C4-2B (cell line): ENCODE data around the gene CALD1.

ENCODE experiments used
- H3K27ac ChIP-seq: fragments of 450-650 bp; 2 replicates; pipeline ENCODE4 v1.5.1; 2017
- ZFX ChIP-seq: fragments of 450-650 bp; IDR thresholded peaks from 2 replicates; pipeline ENCODE4 v1.6.1; 2017
- TF ChIP-seq, protein P1 (sequence below): fragments of 450-650 bp; conservative IDR thresholded peaks from 2 replicates; pipeline ENCODE4 v1.5.1; 2017; ENCODE audit warnings: mild to moderate bottlenecking

Gene CALD1

DNA sequence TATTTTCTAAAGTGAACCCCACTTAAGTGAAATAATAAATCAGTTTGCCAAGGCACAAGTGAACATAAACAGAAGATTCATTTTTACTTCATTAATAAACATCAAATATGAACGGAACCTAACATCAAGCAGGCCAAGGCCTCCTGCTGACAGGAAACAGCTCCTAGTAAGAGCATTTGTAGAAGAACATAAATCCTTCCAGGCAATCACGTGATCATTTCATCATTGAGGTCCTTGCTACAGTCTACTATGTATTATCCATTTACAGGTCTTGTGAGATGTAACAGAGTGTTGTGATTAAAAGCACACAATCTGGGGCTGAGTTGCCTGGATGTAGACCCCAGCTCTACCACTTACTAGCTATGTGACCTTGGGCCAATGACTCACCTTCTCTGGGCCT lies 70.6 kb downstream of the CALD1 start:
- H3K27ac ChIP-seq = peak overlapping the region; percentile 44; the same call in 1 of the 2 replicates
- TF ChIP-seq ZFX = no peak
- TF ChIP-seq, protein P1, sequence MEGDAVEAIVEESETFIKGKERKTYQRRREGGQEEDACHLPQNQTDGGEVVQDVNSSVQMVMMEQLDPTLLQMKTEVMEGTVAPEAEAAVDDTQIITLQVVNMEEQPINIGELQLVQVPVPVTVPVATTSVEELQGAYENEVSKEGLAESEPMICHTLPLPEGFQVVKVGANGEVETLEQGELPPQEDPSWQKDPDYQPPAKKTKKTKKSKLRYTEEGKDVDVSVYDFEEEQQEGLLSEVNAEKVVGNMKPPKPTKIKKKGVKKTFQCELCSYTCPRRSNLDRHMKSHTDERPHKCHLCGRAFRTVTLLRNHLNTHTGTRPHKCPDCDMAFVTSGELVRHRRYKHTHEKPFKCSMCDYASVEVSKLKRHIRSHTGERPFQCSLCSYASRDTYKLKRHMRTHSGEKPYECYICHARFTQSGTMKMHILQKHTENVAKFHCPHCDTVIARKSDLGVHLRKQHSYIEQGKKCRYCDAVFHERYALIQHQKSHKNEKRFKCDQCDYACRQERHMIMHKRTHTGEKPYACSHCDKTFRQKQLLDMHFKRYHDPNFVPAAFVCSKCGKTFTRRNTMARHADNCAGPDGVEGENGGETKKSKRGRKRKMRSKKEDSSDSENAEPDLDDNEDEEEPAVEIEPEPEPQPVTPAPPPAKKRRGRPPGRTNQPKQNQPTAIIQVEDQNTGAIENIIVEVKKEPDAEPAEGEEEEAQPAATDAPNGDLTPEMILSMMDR = no peak

DNA sequence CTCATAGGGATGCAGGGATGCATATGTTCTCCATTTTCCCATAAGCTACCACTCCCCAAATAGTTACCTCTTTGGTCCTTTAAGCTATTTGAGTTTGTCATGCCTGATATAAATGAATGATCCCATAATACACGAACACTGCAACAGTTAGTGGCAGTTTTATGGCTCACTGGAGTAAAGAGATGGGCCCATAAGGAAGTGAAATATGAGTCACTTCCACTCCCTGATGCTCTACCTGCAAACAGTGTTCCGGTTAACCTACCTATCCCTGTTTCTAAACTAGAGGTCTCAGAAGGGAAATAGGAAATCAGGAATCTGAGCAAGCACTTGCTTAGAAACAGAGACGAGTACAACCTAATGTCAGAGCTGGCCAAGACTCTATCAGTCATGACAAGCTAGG lies 71.7 kb downstream of the CALD1 start:
- peak overlapping the region; percentile 22; the same call in 1 of the 2 replicates for H3K27ac ChIP-seq
- TF ChIP-seq, protein P1 = no peak
- no peak for TF ChIP-seq ZFX

DNA sequence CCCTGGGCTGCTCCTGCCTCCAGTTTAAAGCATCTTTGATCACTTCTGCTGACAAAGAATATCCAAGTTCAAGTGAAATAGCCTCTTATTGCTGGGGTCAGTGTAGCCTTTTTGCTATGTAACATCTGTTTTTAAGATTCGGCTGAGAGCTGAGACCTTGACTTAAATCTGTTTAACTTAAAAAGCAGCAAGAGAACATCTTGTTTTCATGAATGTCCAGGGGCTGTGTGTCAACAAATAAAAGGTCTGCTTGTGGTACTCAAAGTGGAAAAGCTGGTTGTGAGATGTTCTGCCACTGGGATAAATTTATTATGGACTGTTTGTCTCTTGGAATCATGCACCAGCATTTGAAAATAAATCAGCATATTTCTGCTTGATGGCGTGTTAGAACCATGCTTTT lies 73.2 kb downstream of the CALD1 start:
- peak overlapping the region; percentile 22; the same call in 1 of the 2 replicates for H3K27ac ChIP-seq
- no peak for TF ChIP-seq ZFX
- TF ChIP-seq, protein P1 = no peak

DNA sequence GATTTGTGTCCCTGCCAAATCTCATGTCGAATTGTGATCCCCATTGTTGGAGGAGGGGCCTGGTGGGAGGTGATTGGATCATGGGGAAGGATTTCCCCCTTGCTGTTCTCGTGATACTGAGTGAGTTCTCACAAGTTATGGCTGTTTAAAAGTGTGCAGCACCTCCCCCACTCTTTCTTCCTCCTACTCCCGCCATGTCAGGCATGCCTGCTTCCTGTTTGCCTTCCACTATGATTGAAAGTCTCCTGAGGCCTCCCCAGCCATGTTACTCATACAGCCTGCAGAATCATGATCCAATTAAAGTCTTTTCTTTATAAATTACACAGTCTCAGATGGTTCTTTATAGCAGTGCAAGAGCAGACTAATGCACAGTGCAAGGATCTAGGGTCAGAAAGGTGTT lies 75.4 kb downstream of the CALD1 start:
- peak overlapping the region; percentile 31; the same call in 1 of the 2 replicates for H3K27ac ChIP-seq

DNA sequence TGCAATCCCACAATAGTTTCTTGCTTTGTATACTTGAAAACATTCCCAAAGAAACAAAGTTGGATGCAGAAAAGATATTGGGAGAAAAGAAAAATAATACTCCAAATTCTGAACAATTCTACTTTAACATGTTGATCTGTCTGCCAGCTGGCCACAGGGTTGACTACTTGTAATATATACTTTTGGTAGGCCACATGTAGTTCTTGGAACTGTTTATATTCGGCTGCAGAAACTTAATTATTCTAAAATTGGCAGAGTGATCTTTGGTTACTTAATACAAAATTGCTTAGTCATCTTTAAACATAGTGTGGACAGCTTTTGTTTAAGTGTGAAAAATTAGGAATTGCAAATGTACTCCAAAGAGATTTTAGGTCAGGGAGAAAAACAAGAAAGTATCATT lies 76.0 kb downstream of the CALD1 start:
- H3K27ac ChIP-seq = no peak overlapping the region
- TF ChIP-seq ZFX = no peak
- TF ChIP-seq, protein P1 = no peak

More for the DNA sequence above, 75.4 kb downstream of the CALD1 start:
- TF ChIP-seq ZFX = no peak
- TF ChIP-seq, protein P1 = no peak

DNA sequence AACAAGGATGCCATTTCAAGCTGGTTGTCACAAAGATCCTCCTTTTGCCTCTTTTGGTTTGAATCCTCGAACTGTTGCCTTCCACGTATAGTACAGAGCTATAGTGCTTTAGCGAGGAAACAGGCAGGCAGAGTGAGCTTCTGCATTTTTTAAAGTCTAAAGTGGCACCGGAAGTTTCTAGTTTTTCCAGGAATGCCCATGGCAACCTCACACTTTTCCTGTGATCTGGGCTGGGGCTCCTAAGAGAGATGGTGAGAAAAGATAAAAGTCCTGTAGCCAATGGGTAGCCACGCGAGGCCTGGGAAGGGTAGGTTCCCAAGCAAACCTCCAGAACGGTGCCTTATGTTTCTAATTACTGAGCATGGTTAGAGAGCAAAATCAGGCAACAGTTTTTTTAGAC lies 76.7 kb downstream of the CALD1 start:
- H3K27ac ChIP-seq = peak overlapping the region; percentile 58; the same call in 1 of the 2 replicates
- TF ChIP-seq ZFX = no peak
- TF ChIP-seq, protein P1 = no peak

DNA sequence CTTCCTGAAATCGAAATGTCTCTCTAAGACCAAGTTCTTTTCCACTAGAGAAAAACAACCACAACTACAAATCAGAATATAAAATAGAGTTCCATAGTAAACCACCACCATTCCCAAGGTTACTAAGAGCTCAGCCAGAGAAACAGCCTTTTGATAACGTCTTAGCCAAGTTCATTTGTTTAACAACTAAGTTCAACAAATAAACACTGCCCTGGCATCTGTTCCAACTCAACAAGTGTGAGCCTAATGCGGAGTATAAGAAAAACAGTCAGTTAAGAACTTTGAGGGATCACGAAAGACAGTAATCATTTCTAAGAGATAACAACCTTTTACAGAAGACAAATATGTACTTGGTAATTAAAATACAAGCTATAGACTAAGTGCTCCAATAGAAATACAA lies 77.3 kb downstream of the CALD1 start:
- H3K27ac ChIP-seq = peak overlapping the region; percentile 63
- no peak for TF ChIP-seq ZFX
- TF ChIP-seq, protein P1 = no peak
